NCI-H1694 treated with DMSO at 0.1 percent for 48 hours (cell line): ENCODE results near the gene CDH26.

Experiments
- DNase-seq: peaks from one replicate; lab custom pipeline; 2025; lab: John Stamatoyannopoulos, UW

Gene CDH26

GRCh38 chr20:59958123-59958522, at the start of gene CDH26:
Gene CDH26, plus strand, starts transcription at chr20:59958423. Its CDS starts 304 bp downstream, at chr20:59958727.
- DNase-seq, result no peak

- no peak for DNase-seq
These were observed 49.4 kb upstream of the CDH26 start for GRCh38 chr20:59908855-59909254.

- no peak for DNase-seq
These were observed 47.2 kb upstream of the CDH26 start for GRCh38 chr20:59911041-59911440.

- DNase-seq, result no peak
These were observed 45.6 kb upstream of the CDH26 start for GRCh38 chr20:59912609-59913008.

- no peak for DNase-seq
These were observed 37.3 kb upstream of the CDH26 start for GRCh38 chr20:59920944-59921343.

- no peak for DNase-seq
These were observed 34.7 kb upstream of the CDH26 start for GRCh38 chr20:59923514-59923913.

- DNase-seq, result no peak
These were observed 32.9 kb upstream of the CDH26 start for GRCh38 chr20:59925359-59925758.

- no peak for DNase-seq
These were observed 32.3 kb upstream of the CDH26 start for GRCh38 chr20:59925899-59926298.

- DNase-seq, result no peak
These were observed 26.5 kb upstream of the CDH26 start for GRCh38 chr20:59931511-59932312.

- no peak for DNase-seq
These were observed 25.5 kb upstream of the CDH26 start for GRCh38 chr20:59932616-59933295.

- no peak for DNase-seq
These were observed 24.9 kb upstream of the CDH26 start, which contains the start of gene SYCP2 for GRCh38 chr20:59933296-59933848. Gene SYCP2, minus strand, starts transcription at chr20:59933637. Its CDS starts 11,224 bp downstream, at chr20:59922413.

- no peak for DNase-seq
These were observed 24.2 kb upstream of the CDH26 start for GRCh38 chr20:59933849-59934585.

- no peak for DNase-seq
These were observed 22.6 kb upstream of the CDH26 start for GRCh38 chr20:59935457-59936185.

GRCh38 chr20:59936409-59936808, 21.8 kb upstream of the CDH26 start:
- DNase-seq, result no peak

GRCh38 chr20:59937150-59937549, 21.1 kb upstream of the CDH26 start:
- no peak for DNase-seq

- no peak for DNase-seq
These were observed 20.0 kb upstream of the CDH26 start for GRCh38 chr20:59938221-59938620.

- no peak for DNase-seq
These were observed 19.5 kb upstream of the CDH26 start for GRCh38 chr20:59938696-59939051.

- no peak for DNase-seq
These were observed 19.0 kb upstream of the CDH26 start for GRCh38 chr20:59939052-59939878.

GRCh38 chr20:59939879-59940128, 18.4 kb upstream of the CDH26 start:
- DNase-seq, result no peak

- DNase-seq, result peak; percentile 14
These were observed 17.9 kb upstream of the CDH26 start, which contains the start of the genes FAM217B and PPP1R3D for GRCh38 chr20:59940129-59940955. Gene FAM217B, plus strand, starts transcription at chr20:59940389. Its CDS starts 3,555 bp downstream, at chr20:59943944. Gene PPP1R3D, minus strand, starts transcription at chr20:59940305. Its CDS starts 374 bp downstream, at chr20:59939931.
